NCI-H2196 treated with DMSO at 0.1 percent for 48 hours (cell line): Measurements from ENCODE around the gene PMM1.

Source experiments
- DNase-seq: peaks from one replicate; lab custom pipeline; 2025; ENCODE audit not compliant: unreplicated experiment; lab: John Stamatoyannopoulos, UW

Gene PMM1

DNA sequence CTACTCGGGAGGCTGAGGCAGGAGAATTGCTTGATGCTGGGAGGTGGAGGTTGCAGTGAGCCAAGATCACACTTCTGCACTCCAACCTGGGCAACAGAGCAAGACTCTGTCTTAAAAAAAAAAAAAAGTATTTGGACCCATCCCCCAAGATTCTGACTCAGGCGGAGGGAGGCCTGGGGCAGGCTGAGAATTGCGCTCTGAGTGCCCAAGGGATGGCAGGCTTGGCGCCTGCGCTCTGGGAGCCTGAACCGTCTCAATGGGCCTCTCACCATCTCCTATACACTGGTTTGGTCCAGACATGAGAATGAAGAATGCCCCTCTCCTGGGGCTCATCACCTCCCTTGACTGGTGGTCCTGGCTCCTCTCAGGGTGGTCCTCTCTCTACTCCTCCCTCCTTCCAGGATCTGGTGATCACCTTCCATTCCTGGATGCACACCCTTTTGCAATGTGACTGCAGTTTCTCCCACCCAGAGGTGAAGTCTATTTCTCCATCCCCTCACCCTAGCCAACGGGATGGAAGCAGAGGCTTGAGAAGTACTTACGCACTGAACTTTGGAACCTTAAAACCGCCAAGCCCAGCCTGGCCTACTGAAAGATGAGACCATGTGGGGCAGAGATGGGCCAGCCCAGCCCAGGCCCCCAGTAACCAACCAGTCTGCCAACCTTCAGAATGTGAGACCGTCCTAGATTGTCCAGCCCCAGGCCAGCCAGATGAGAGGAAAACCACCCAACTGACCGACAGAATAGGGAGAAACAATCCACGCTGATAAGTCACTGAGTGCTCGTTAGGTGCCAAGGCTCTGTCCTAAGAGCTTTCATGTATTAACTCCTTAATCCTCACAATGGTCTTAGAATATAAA is 50.3 kb downstream of the PMM1 start:
- no peak for DNase-seq

GRCh38 chr22:41538583-41538982 is 51.1 kb downstream of the PMM1 start:
- no peak for DNase-seq

GRCh38 chr22:41537203-41537602 is 52.4 kb downstream of the PMM1 start:
- no peak for DNase-seq

GRCh38 chr22:41535244-41535643 is 54.4 kb downstream of the PMM1 start:
- DNase-seq, result no peak

- DNase-seq, result no peak
These were observed 55.4 kb downstream of the PMM1 start for GRCh38 chr22:41534219-41534618.

GRCh38 chr22:41532908-41533825 is 56.5 kb downstream of the PMM1 start:
- peak; percentile 6 for DNase-seq

DNA sequence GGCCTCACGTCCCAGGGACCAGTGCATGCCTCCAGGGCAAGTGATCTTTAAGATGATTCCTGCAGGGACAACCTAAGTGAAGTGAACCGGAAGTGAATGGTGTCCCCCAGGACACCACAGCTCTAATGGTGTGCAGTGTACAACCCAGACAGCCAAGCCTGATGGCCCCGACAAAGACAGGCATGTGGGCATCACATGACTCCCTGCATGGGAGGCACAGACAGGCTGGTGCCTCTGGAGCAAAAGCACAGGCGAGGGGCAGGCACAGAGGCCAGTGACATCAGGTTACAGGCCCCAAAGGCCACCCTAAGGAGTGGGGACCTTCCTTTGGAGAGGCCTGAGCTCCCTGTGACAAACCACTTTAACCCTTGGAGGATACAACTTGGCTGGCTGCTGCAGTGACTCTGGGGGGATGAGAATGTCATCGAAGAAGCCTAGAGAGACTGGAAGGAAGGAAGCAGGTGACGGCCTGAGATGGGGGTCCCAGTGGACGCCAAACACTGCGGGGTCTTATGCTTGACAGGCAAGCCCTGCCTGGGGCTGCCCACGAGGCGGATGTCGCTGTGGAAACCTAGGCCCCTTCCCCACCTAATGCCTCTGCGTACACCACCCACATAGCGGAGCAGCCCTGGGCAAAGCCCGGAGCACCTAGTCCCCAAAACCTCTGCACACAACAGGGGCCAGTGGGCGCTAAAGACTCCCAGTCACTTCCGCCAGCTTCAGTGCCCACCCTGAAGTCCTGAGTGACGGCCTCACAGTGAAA is 57.7 kb downstream of the PMM1 start:
- no peak for DNase-seq

DNA sequence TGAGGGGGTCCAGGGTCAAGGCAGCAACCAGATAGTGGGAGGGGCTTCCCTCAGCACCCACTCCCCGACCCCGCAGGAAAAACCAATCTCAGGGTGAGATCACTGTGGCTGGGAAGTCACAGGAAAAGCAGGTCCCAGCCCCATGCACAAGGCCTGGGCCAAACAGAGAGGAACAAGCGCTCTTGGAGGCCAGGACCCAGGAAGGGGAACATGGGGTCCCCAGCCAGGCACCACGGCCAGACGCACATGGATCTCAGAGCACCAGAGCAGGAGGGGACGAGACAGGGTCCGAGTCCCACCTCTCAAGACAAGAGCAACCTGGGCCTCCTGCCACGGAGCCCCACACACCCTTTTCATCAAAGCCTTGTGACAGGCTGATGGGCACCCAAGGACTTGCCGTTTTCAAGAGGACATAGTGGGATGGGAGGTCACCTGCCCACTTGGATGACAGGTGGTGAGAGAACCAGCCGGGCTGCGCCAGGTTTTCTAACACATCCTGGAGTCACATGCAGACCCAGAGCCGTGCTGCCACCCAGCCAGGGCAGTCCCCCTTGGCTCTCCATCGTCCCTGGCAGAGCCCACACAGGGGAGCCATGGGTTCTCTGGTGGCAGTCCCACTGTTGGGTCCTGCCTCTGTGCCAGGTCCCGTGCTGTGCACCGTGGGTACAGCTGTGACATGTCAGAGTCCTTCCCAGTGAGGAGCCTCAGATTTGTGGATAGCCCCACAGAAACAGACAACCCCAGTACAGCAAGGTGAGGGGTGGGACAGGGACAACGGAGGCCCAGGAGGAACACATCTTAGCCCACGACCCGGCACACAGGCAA is 58.5 kb downstream of the PMM1 start:
- no peak for DNase-seq

DNA sequence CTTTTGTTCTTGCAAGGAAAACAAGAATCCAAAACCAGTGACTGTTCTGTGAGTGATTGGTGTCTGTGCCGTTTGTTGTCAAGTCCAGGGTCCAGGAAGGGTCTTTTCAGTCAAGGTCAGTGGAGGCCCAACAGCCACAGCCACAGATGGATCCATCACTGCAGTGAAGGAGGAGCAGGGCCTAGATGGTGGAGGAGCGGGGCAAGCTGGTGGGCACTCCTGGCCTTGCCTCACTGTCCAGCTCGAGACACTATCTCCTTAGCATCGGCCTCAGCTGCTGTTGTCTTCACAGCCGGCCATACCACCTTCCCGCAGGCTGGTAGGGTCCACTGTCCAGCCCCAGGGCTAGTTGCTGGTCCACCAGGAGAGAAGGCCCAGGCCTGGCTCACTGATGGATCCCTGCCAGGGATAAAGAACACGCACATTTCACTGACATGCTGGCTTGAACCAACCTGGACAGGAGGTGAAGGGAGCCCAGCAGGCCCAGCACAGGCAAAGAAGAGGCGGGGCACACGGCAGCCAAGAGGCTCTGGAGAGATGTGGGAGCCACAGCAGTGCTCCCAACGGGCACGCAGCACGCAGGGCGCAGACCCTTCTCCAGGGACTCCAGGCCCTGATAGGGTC is 60.6 kb downstream of the PMM1 start:
- no peak for DNase-seq

DNA sequence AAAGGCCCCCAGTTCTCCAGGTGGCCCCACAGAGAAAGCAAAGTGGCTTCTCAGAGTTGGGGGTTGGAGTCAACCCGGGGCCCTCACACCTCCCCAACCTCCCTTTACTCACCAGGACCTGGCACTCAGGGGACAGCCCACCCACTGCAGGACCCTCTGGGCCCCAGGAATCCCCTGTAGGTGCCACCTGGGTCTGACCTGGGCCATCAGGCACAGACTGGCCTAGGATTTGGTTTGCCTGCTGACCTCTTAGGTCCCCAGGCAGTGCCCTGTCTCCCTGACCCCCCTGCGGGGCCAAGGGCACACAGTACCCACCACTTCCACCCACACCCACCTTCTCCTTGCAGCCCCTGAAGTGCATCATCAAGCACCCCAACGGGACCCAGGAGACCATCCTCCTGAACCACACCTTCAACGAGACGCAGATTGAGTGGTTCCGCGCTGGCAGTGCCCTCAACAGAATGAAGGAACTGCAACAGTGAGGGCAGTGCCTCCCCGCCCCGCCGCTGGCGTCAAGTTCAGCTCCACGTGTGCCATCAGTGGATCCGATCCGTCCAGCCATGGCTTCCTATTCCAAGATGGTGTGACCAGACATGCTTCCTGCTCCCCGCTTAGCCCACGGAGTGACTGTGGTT is 61.4 kb downstream of the PMM1 start:
- no peak for DNase-seq
